Ishikawa (cell line): Measurements from ENCODE around the gene CLSTN1.

Source experiments
- CEBPB ChIP-seq: IDR thresholded peaks from 2 replicates; pipeline ENCODE4 v1.6.1; 2012
- CREB1 ChIP-seq: IDR thresholded peaks from 2 replicates; pipeline ENCODE4 v1.6.1; 2012; ENCODE audit warnings: low read depth
- EGR1 ChIP-seq: IDR thresholded peaks from 2 replicates; pipeline ENCODE4 v1.6.1; 2012
- EP300 ChIP-seq: IDR thresholded peaks from 2 replicates; pipeline ENCODE4 v1.6.1; 2012; ENCODE audit warnings: borderline replicate concordance
- FOXM1 ChIP-seq: IDR thresholded peaks from 2 replicates; pipeline ENCODE4 v1.6.1; 2012; ENCODE audit warnings: low read depth, borderline replicate concordance
- NFIC ChIP-seq: IDR thresholded peaks from 2 replicates; pipeline ENCODE4 v1.6.1; 2012
- RAD21 ChIP-seq: IDR thresholded peaks from 2 replicates; pipeline ENCODE4 v1.6.1; 2012; ENCODE audit warnings: low read depth
- TAF1 ChIP-seq: IDR thresholded peaks from 2 replicates; pipeline ENCODE4 v1.6.1; 2012; ENCODE audit warnings: low read depth, mild to moderate bottlenecking
- TCF12 ChIP-seq: IDR thresholded peaks from 2 replicates; pipeline ENCODE4 v1.6.1; 2012; ENCODE audit warnings: low read depth
- TEAD4 ChIP-seq: IDR thresholded peaks from 2 replicates; pipeline ENCODE4 v1.6.1; 2012
- YY1 ChIP-seq: IDR thresholded peaks from 2 replicates; pipeline ENCODE4 v1.6.1; 2012; ENCODE audit warnings: low read depth
- ZBTB7A ChIP-seq: IDR thresholded peaks from 2 replicates; pipeline ENCODE4 v1.6.1; 2012; ENCODE audit warnings: low read depth
- TF ChIP-seq, protein P1 (sequence below): IDR thresholded peaks from 2 replicates; pipeline ENCODE4 v1.6.1; 2012; ENCODE audit warnings: low read depth, mild to moderate bottlenecking
- TF ChIP-seq, protein P2 (sequence below): IDR thresholded peaks from 2 replicates; pipeline ENCODE4 v1.6.1; 2012
- TF ChIP-seq, protein P3 (sequence below): IDR thresholded peaks from 2 replicates; pipeline ENCODE4 v1.6.1; 2012

The CLSTN1 gene

DNA sequence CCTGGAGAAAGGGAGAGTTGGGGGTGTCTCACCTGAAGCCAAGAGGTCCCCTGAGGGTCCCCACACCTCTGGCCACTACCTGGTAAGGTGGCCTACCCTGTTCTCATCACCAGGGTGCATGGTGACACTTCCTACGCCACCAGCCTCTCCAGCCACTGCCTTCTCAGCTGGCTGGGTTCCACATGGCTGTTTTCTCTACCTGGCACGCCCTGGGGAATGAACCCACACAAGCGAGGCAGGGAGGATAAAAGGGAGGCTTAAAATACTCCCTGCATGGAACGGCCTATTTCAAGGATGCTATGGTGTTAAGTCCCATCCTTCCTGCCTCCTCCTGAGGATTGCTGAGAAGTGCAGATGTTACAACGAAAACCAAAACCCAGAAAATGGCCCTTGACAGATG, 87.5 kb downstream of the CLSTN1 start:
- no peak for TF ChIP-seq TCF12
- TF ChIP-seq, protein P1, sequence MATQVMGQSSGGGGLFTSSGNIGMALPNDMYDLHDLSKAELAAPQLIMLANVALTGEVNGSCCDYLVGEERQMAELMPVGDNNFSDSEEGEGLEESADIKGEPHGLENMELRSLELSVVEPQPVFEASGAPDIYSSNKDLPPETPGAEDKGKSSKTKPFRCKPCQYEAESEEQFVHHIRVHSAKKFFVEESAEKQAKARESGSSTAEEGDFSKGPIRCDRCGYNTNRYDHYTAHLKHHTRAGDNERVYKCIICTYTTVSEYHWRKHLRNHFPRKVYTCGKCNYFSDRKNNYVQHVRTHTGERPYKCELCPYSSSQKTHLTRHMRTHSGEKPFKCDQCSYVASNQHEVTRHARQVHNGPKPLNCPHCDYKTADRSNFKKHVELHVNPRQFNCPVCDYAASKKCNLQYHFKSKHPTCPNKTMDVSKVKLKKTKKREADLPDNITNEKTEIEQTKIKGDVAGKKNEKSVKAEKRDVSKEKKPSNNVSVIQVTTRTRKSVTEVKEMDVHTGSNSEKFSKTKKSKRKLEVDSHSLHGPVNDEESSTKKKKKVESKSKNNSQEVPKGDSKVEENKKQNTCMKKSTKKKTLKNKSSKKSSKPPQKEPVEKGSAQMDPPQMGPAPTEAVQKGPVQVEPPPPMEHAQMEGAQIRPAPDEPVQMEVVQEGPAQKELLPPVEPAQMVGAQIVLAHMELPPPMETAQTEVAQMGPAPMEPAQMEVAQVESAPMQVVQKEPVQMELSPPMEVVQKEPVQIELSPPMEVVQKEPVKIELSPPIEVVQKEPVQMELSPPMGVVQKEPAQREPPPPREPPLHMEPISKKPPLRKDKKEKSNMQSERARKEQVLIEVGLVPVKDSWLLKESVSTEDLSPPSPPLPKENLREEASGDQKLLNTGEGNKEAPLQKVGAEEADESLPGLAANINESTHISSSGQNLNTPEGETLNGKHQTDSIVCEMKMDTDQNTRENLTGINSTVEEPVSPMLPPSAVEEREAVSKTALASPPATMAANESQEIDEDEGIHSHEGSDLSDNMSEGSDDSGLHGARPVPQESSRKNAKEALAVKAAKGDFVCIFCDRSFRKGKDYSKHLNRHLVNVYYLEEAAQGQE = no peak
- no peak for TF ChIP-seq FOXM1

DNA sequence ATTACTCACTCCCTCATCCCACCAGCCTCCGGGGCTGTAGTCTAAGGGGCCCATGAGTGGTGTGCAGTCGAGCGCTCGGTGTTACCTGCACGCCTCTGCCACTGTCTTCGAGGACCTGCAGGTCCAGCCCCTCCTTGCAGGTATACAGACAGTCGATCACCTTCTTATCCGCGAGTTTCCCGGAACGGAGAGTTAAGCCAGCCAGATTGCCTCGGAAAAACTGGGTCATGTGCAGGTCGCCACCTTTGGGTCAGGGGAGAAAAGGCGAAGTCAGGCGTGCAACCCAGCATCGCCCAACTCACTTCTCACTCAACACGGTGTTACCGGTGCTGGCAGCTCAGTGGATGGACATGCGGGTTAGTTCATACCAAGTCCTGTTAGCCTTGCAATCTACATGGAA, 88.0 kb downstream of the CLSTN1 start:
- TF ChIP-seq ZBTB7A (no peak), RAD21 (no peak), TCF12 (no peak), FOXM1 (no peak), TAF1 (no peak), CEBPB (no peak), YY1 (no peak), NFIC (no peak), CREB1 (no peak), EP300 (no peak), EGR1 (no peak), TEAD4 (no peak)
- TF ChIP-seq, protein P2, sequence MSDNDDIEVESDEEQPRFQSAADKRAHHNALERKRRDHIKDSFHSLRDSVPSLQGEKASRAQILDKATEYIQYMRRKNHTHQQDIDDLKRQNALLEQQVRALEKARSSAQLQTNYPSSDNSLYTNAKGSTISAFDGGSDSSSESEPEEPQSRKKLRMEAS = no peak
- TF ChIP-seq, protein P3, sequence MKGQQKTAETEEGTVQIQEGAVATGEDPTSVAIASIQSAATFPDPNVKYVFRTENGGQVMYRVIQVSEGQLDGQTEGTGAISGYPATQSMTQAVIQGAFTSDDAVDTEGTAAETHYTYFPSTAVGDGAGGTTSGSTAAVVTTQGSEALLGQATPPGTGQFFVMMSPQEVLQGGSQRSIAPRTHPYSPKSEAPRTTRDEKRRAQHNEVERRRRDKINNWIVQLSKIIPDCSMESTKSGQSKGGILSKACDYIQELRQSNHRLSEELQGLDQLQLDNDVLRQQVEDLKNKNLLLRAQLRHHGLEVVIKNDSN = no peak
- TF ChIP-seq, protein P1 = no peak

DNA sequence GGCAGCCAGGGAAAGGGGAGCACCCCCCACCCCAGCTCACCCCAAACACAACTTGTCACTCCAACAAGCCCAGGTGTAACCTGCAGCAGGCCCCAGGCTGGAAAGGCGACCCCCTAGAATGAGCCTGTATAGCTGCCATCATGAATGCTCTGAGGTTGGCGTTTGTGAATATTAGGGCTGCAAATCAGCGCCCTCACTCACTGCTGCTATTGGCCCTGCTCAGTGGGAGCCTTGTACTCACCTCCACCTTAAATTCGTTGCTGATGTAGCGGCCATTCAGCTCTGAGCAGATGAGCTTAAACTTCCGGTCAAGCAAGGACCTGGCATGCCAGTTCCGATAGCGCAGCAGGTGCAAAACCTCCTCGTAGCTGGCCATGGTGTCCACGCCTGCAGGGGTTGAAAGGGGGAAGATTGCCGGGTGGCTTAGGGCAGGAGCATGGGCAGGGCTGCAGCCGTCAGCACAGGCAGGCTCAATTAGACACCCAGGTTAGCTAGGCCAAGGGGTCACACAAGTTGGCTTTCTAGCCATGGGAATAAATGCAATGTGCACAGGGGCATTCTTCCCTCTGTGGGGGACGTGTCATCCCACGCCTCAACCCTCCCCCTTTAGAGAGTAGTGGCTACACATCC, 90.5 kb downstream of the CLSTN1 start:
- TF ChIP-seq, protein P3 = no peak
- TF ChIP-seq TEAD4 (no peak), EGR1 (no peak), FOXM1 (no peak), TCF12 (no peak)

DNA sequence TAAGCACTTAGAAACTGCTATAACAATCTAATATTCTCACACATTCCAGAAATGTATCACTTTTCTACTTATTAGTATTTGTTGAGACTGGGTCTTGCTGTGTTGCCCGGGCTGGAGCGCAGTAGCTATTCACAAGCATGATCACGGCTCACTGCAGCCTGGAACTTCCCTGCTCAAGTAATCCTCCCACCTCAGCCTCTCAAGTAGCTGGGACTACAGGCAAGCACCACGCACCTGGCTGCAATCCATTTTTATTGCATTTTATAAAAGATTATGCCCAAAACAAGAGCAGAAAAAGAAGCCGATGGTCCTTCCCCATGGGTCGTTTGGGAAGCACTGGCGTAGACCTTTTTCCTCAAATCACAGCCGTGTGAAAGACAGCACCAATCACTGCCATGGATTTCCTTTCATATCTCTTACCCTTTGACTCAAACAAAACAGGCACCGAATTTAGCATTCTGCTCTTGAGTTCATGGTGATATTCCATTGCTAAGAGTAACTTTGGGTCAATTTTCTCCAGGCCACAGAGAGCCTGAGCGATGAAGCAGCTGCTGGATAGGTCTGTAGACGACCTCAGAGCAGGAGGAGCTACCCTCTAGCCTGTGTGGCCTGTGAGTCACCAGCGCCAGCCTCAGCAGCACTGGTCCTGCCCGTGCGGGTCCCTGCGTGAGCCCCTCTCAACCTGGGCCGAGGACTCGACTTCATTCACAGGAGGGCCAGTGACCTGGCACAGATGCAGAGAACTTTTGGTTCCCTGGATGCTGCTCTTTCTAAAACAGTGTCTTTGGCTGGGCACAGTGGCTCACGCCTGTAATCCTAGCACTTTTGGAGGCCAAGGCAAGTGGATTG, 91.4 kb downstream of the CLSTN1 start:
- TF ChIP-seq TAF1 (no peak), YY1 (no peak), EGR1 (no peak), TCF12 (no peak), TEAD4 (no peak), CREB1 (no peak), CEBPB (no peak)

DNA sequence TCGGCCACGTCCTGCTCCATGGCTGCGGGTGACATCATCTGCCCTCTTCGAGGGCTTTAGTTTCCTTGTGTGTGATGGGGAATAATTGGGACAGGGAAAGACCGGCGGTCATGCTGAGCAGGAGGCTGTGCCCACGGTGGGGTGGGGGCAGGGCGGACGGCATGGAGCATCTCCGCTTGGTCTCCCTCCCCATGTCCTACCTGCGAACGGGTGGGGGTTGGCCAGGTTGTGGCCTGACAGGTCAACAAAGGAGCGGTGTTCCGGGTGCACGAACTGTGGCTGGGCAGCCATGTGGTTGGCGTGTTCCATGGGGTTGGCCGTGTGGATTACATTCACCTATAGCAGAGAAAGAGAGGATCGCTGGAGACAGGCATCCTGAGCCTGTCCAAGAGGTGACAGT, 92.2 kb downstream of the CLSTN1 start:
- no peak for TF ChIP-seq NFIC
- no peak for TF ChIP-seq YY1
- TF ChIP-seq EGR1 = no peak
- TF ChIP-seq FOXM1 = no peak
- TF ChIP-seq RAD21 = no peak
- no peak for TF ChIP-seq CEBPB
- TF ChIP-seq, protein P3 = no peak
- TF ChIP-seq ZBTB7A = no peak
- TF ChIP-seq TAF1 = no peak
- TF ChIP-seq CREB1 = no peak
- TF ChIP-seq, protein P1 = no peak
- TF ChIP-seq, protein P2 = no peak
